Smooth muscle cell (in vitro differentiated cells): ENCODE results near the gene AGR3. TPM values are rescaled to one million over a fixed set of nuclear protein-coding genes. Genes with fewer than 3 reads are reported as not detected.
"Not testable (repeated sequence)": the region's sequence is repeated elsewhere in the genome, so short reads cannot be mapped to it uniquely, and the experiment has no call there.

Source experiments
- DNase-seq: peaks from one replicate; lab custom pipeline; 2025; ENCODE audit not compliant: unreplicated experiment; lab: John Stamatoyannopoulos, UW
- H2AFZ ChIP-seq: fragments of 200-600 bp; sonication (generic); 2 replicates; pipeline ENCODE4 v1.6.0; 2016; ENCODE audit warnings: antibody characterized with exemption, low read depth, mild to moderate bottlenecking
- H3F3A ChIP-seq: fragments of 200-600 bp; sonication (generic); 2 replicates; pipeline ENCODE4 v1.6.0; 2017; ENCODE audit warnings: antibody characterized with exemption, low read depth
- H3K27ac ChIP-seq: fragments of 200-600 bp; sonication (generic); 2 replicates; pipeline ENCODE4 v1.5.1; 2016; ENCODE audit warnings: low read depth, mild to moderate bottlenecking
- H3K27me3 ChIP-seq: fragments of 200-600 bp; sonication (generic); 2 replicates; pipeline ENCODE4 v1.6.1; 2016; ENCODE audit warnings: low read depth, mild to moderate bottlenecking
- H3K36me3 ChIP-seq: fragments of 200-600 bp; sonication (generic); 2 replicates; pipeline ENCODE4 v1.5.1; 2016; ENCODE audit warnings: low read depth
- H3K4me1 ChIP-seq: fragments of 200-600 bp; sonication (generic); 2 replicates; pipeline ENCODE4 v1.5.1; 2016; ENCODE audit warnings: low read depth
- H3K4me2 ChIP-seq: fragments of 200-600 bp; sonication (generic); 2 replicates; pipeline ENCODE4 v1.6.0; 2016; ENCODE audit warnings: mild to moderate bottlenecking
- H3K4me3 ChIP-seq: fragments of 200-600 bp; sonication (generic); 2 replicates; pipeline ENCODE4 v1.5.1; 2016; ENCODE audit warnings: mild to moderate bottlenecking
- H3K79me2 ChIP-seq: fragments of 200-600 bp; sonication (generic); 2 replicates; pipeline ENCODE4 v1.6.0; 2016; ENCODE audit warnings: low read depth, mild to moderate bottlenecking
- H3K9ac ChIP-seq: fragments of 200-600 bp; sonication (generic); 2 replicates; pipeline ENCODE4 v1.6.0; 2016; ENCODE audit warnings: low read depth
- H3K9me3 ChIP-seq: fragments of 200-600 bp; sonication (generic); replicated peaks from 2 replicates; pipeline ENCODE4 v1.5.1; 2016; ENCODE audit warnings: low read depth
- H4K20me1 ChIP-seq: fragments of 200-600 bp; sonication (generic); 2 replicates; pipeline ENCODE4 v1.6.0; 2016; ENCODE audit warnings: low read depth
- CTCF ChIP-seq: fragments of 200-600 bp; sonication (generic); IDR thresholded peaks from 2 replicates; pipeline ENCODE4 v1.5.1; 2017; ENCODE audit warnings: borderline replicate concordance, mild to moderate bottlenecking, antibody characterized with exemption; ENCODE audit not compliant: insufficient read depth, poor library complexity, severe bottlenecking
- WGBS: methylation state at CpG from one replicate; pipeline ENCODE4 v1.1.7; 2016; ENCODE audit warnings: low lambda C conversion rate; 5-methylcytosine and 5-hydroxymethylcytosine counted together
- polyA plus RNA-seq: library from polyadenylated mRNA; unstranded; fragments of >200 nt; fragmentation: Nextera tagmentation; extraction: Ambion mirVana; gene quantifications from 2 replicates; pipeline ENCODE4 v1.2.1, GENCODE V29; 2016
- total RNA-seq: library from RNA; depleted of rRNA; stranded (reverse); fragments of >200 nt; gene quantifications from 2 replicates; pipeline ENCODE4 v1.2.3, GENCODE V29; 2014

The AGR3 gene
- total and polyA plus RNA-seq, 2 experiments from 2014 or later, result not detected

GRCh38 chr7:16879181-16879580 lies 2.6 kb downstream of the AGR3 start:
- no peaks in the 10 kb centered on the region for H3K79me2 ChIP-seq
- WGBS, result 93% methylated on average over 1 of the region's 1 CpG
- no peaks in the 10 kb centered on the region for H3K4me1 ChIP-seq
- H3K36me3 ChIP-seq, result no peaks in the 10 kb centered on the region
- no peak for DNase-seq
- no peaks in the 10 kb centered on the region for H3F3A ChIP-seq
- no peak overlapping the region for H3K4me3 ChIP-seq
- H3K27me3 ChIP-seq, result no peaks in the 10 kb centered on the region
- H3K9ac ChIP-seq, result no peak overlapping the region
- no peak overlapping the region for H3K4me2 ChIP-seq
- no peaks in the 10 kb centered on the region for H4K20me1 ChIP-seq
- TF ChIP-seq CTCF, result no peak
- peak overlapping the region; percentile 30 for H2AFZ ChIP-seq
- H3K9me3 ChIP-seq, result no peaks in the 10 kb centered on the region
- H3K27ac ChIP-seq, result no peak overlapping the region

DNA sequence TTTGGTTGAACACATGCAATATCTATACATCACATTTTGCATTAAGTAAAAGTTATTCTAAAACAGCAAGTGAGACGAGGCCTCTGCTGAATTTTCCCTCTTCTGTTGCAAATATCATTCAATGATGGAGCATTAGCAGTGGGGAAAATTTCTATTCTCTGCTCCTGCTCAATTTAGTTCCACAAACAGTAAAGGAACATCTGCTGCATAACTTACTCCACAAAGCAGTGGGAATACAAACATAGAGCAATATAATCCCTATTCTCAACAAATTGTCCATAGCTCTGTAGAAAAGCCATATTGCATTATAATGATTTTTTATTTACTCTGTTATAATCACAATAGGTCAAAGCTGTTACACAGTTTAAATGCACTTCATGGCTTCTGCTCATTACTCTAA lies 5.9 kb downstream of the AGR3 start:
- Histone ChIP-seq H3K9ac (no peak overlapping the region), H4K20me1 (no peaks in the 10 kb centered on the region), H3K27ac (no peak overlapping the region), H3K4me1 (no peaks in the 10 kb centered on the region), H3F3A (no peaks in the 10 kb centered on the region), H3K4me3 (no peak overlapping the region), H3K79me2 (no peaks in the 10 kb centered on the region), H3K27me3 (no peaks in the 10 kb centered on the region), H3K4me2 (no peak overlapping the region), H3K9me3 (peaks cover 8% of the 10 kb centered on the region), H2AFZ (no peak overlapping the region), H3K36me3 (no peaks in the 10 kb centered on the region)
- no peak for TF ChIP-seq CTCF
- no peak for DNase-seq
- 80% methylated on average over 1 of the region's 1 CpG for WGBS

- Histone ChIP-seq H3K27me3 (no peaks in the 10 kb centered on the region), H3K4me2 (no peak overlapping the region), H3K4me1 (no peaks in the 10 kb centered on the region), H3K79me2 (no peaks in the 10 kb centered on the region), H3K36me3 (no peaks in the 10 kb centered on the region), H2AFZ (no peak overlapping the region), H3K4me3 (no peak overlapping the region), H3K9ac (no peak overlapping the region), H3K9me3 (peaks cover 8% of the 10 kb centered on the region), H4K20me1 (no peaks in the 10 kb centered on the region), H3F3A (no peaks in the 10 kb centered on the region), H3K27ac (no peak overlapping the region)
- TF ChIP-seq CTCF, result no peak
- DNase-seq, result no peak
- 44% methylated on average over 4 of the region's 4 CpGs for WGBS
Observed at GRCh38 chr7:16874066-16874465, 7.7 kb downstream of the AGR3 start.

DNA sequence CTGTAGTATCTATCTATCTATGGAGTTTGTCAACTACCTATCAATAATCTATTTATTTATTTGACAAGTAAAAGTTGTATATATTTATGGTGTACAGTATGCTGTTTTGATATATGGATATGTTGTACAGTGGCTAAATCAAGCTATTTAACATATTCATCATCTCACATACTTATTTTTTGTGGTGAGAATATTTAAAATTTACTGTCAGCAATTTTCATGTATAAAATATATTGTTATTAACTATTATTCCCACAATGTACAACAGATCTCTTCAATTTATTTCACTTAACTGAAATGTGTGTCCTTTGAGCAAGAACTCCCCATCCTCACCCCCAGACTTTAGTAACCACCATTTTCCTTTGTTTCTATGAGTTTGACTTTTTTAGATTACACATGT lies 14.5 kb downstream of the AGR3 start:
- Histone ChIP-seq H3K4me2 (no peak overlapping the region), H3K4me1 (no peaks in the 10 kb centered on the region), H3F3A (no peaks in the 10 kb centered on the region), H3K4me3 (no peak overlapping the region), H3K79me2 (no peaks in the 10 kb centered on the region), H3K9me3 (peaks cover 4% of the 10 kb centered on the region), H3K27me3 (no peaks in the 10 kb centered on the region), H2AFZ (no peak overlapping the region), H3K27ac (no peak overlapping the region), H3K9ac (no peak overlapping the region), H3K36me3 (no peaks in the 10 kb centered on the region), H4K20me1 (no peaks in the 10 kb centered on the region)
- no peak for TF ChIP-seq CTCF
- DNase-seq, result no peak

- H3K4me1 ChIP-seq, H4K20me1 ChIP-seq, H3K79me2 ChIP-seq, DNase-seq, H3K4me3 ChIP-seq, H2AFZ ChIP-seq, H3F3A ChIP-seq, H3K36me3 ChIP-seq, H3K27ac ChIP-seq, H3K9ac ChIP-seq, H3K4me2 ChIP-seq, H3K27me3 ChIP-seq, H3K9me3 ChIP-seq: not testable (repeated sequence)
- WGBS, result 98% methylated on average over 11 of the region's 11 CpGs
Observed at GRCh38 chr7:16853189-16853588, 28.6 kb downstream of the AGR3 start.
